A673 (cell line): Measurements from ENCODE around the gene RACGAP1.

Experiments used
- CTCF ChIP-seq: fragments of 300-800, 200-600 bp; sonication (generic); conservative IDR thresholded peaks from 2 replicates; pipeline ENCODE4 v1.5.1; 2017; ENCODE audit warnings: low read depth, mild to moderate bottlenecking, antibody characterized with exemption, low read length, moderate library complexity, mixed read lengths
- EZH2 ChIP-seq: fragments of 200-600 bp; sonication (generic); IDR thresholded peaks from 2 replicates; pipeline ENCODE4 v1.6.1; 2017; ENCODE audit warnings: borderline replicate concordance, low read depth, mild to moderate bottlenecking, mixed read lengths, antibody characterized with exemption, low read length; ENCODE audit not compliant: poor library complexity, severe bottlenecking

GRCh38 chr12:50032515-50032853 is 7.2 kb upstream of the RACGAP1 start:
- TF ChIP-seq CTCF (no peak), EZH2 (no peak)
